22Rv1 (cell line): ENCODE data around the gene TNNI2.

ENCODE experiments used
- H3K27ac ChIP-seq: fragments of 450-650 bp; 2 replicates; pipeline ENCODE4 v1.5.1; 2017
- CTCF ChIP-seq: fragments of 450-650 bp; IDR thresholded peaks from 2 replicates; pipeline ENCODE4 v1.5.1; 2017; ENCODE audit warnings: mild to moderate bottlenecking
- ZFX ChIP-seq: fragments of 450-650 bp; IDR thresholded peaks from 2 replicates; pipeline ENCODE4 v1.6.1; 2017; ENCODE audit warnings: antibody characterized with exemption, borderline replicate concordance

TNNI2 gene

GRCh38 chr11:1858154-1858553 lies 19.4 kb downstream of the TNNI2 start:
- no peak overlapping the region for H3K27ac ChIP-seq
- TF ChIP-seq CTCF: no peak
- no peak for TF ChIP-seq ZFX

GRCh38 chr11:1858576-1858975 lies 19.8 kb downstream of the TNNI2 start:
- H3K27ac ChIP-seq: no peak overlapping the region
- no peak for TF ChIP-seq CTCF
- no peak for TF ChIP-seq ZFX

GRCh38 chr11:1859004-1859403 lies 20.2 kb downstream of the TNNI2 start:
- TF ChIP-seq CTCF (no peak), ZFX (no peak)
- H3K27ac ChIP-seq: no peak overlapping the region

- TF ChIP-seq CTCF (no peak), ZFX (no peak)
- H3K27ac ChIP-seq: no peak overlapping the region
Measured at GRCh38 chr11:1860108-1860507, 21.3 kb downstream of the TNNI2 start.

- no peak overlapping the region for H3K27ac ChIP-seq
- no peak for TF ChIP-seq CTCF
- no peak for TF ChIP-seq ZFX
Measured at GRCh38 chr11:1861435-1862411, 22.9 kb downstream of the TNNI2 start.

- TF ChIP-seq CTCF: no peak
- TF ChIP-seq ZFX: no peak
- no peak overlapping the region for H3K27ac ChIP-seq
Measured at GRCh38 chr11:1862588-1863351, 24.0 kb downstream of the TNNI2 start.
